Umbilical cord (tissue), 2 donors: ENCODE data around the gene ATP6V0E1. TPM values are rescaled to one million over a fixed set of nuclear protein-coding genes. Genes with fewer than 3 reads are reported as not detected.
"Not testable (repeated sequence)": the region's sequence is repeated elsewhere in the genome, so short reads cannot be mapped to it uniquely, and the experiment has no call there.

Experiments used
- DNase-seq: peaks from one replicate; pipeline ENCODE4 v3.0.0-alpha.2; 2015; ENCODE audit warnings: low spot score
- total RNA-seq: library from RNA; depleted of rRNA; stranded (reverse); fragments of >200 nt; gene quantifications from one replicate; pipeline ENCODE4 v1.2.3, GENCODE V29; 2014; ENCODE audit warnings: low replicate concordance; ENCODE audit not compliant: insufficient read depth

The ATP6V0E1 gene
- total RNA-seq, 1 donor from 2014 or later, result 104 TPM

DNA sequence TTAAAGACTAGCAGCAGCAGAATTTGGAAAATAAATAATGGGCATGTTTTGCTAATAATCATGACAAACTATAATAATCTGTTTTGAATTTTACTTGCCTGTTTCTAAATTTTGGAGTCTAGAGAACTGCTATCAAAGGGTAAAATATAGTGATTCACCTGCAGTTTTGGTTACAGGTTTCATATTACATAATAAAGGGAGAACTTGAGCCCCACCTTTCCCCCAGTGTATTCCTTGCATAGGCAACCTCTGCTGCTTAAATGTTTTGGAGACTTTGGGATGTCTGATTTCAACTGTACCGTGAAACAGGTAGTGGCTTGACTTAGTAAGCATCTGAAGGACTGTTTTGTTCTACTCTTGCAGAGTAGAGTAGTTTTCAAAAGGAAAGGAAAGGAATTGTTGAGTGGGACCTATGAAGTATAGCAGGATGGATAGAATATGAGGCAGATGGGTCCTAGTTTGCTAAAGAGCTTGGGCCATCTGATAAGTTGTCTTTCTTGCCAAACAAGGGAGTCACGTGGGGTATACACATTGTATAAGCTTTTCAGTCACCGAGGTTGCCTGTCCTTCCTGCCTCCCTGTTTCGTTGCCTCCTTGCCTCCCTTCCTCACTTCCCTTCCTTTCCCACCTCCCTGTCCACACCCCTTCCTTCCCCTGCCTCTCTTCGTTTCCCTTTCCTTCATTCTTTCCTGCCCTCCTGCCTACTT is 91.7 kb downstream of the ATP6V0E1 start:
- no peak for DNase-seq

DNA sequence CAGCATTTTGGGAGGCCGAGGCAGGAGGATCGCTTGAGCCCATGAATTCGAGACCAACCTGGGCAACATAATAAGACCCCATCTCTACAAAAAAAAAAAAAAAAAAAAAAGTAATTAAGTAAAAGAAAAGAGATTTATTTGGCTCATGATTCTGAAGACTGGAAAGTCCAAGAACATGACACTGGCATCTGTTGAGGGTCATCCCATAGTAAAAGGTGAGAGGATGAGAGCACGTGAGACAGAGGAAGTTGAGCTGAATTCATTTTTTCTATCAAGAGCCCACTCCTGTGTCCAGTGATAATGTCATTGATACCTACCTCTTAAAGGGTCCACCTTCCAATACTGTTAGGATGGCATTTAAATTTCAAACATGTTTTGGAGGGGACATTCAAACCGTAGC is 92.4 kb downstream of the ATP6V0E1 start:
- DNase-seq, result no peak

DNA sequence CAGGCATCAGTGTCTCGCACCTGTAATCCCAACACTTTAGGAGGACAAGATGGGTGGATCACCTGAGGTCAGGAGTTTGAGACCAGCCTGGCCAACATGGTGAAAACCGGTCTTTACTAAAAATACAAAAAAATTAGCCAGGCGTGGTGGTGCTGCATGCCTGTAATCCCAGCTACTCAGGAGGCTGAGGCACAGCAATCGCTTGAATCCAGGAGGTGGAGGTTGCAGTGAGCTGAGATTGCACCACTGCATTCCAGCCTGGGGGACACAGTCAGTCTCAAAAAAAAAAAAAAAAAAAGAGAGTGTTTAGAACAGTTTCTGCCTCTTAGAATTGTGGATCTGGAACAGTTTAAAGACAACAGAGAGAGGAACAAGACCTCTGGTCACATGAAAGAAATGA is 92.9 kb downstream of the ATP6V0E1 start:
- not testable (repeated sequence) for DNase-seq

DNA sequence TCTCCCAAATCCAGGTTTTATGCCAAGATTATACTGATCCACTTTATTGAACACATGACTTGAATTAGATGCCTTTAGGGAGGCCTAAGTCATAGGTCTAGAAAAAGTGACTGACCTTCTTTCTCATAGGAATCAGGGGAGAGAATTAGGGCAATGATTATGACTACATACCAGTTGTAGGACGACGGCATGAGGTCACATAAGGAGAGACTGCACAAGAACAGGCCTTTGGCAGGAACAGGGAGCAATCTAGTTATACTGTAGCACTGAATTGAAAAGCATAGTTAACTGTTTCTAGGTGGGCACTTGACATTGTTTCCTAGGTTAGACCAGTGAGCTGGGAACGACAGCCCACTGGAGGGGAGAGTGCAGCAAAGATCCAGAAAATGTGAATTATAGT is 95.3 kb downstream of the ATP6V0E1 start:
- no peak for DNase-seq

Other genes starting within 250 kb of the ATP6V0E1 start
- 624 TPM for gene DUSP1, start 212.6 kb upstream of the ATP6V0E1 start, total RNA-seq
- 42.1 TPM for gene ERGIC1, start 149.5 kb upstream of the ATP6V0E1 start, total RNA-seq
- gene RPL26L1, start 24.3 kb upstream of the ATP6V0E1 start, total RNA-seq, result 28.2 TPM
- 43.3 TPM for gene CREBRF, start 72.6 kb downstream of the ATP6V0E1 start, total RNA-seq
- gene BNIP1, start 160.8 kb downstream of the ATP6V0E1 start, total RNA-seq, result 15.4 TPM